Measurements from ENCODE around the gene SLC12A7. TPM values are rescaled to one million over a fixed set of nuclear protein-coding genes. Genes with fewer than 3 reads are reported as not detected.
"Not testable (repeated sequence)": the region's sequence is repeated elsewhere in the genome, so short reads cannot be mapped to it uniquely, and the experiment has no call there.

Gene SLC12A7
- total and polyA plus RNA-seq, 9 of the 15 experiments (the other 6 are each of a cell fraction or from before 2014, with no cell fraction given), result 0.01 to 3.1 (median 0.56) TPM

- H3K9ac ChIP-seq (ENCODE audit: insufficient read depth in 1 of 2, low read depth in 2 of 2, low read length in 2 of 2); H2AFZ ChIP-seq (ENCODE audit: low read depth, low read length); H3K4me2 ChIP-seq (ENCODE audit: insufficient read depth, low read length); H3K27ac ChIP-seq (ENCODE audit: extremely low read depth, low read depth, low read length); in situ Hi-C loops (cut with MboI); H3K36me3 ChIP-seq (ENCODE audit: control insufficient read depth, insufficient read depth, low read length); H3K79me2 ChIP-seq (ENCODE audit: control insufficient read depth, insufficient read depth, low read length); BruUV-seq (replicated peaks); CTCF ChIA-PET (ENCODE audit: low intra/inter-chr PET ratio); intact Hi-C loops (cut with micrococcal nuclease); DNase-seq (ENCODE audit: extremely low read depth in 1 of 4, low spot score in 3 of 4); ATAC-seq; FAIRE-seq; H3K9me1 ChIP-seq (ENCODE audit: control insufficient read depth, insufficient read depth, low read length); H3K9me3 ChIP-seq (replicated peaks; ENCODE audit: control insufficient read depth, insufficient read depth, low read depth, low read length); H3K4me3 ChIP-seq: not testable (repeated sequence)
- POLR2A ChIA-PET, result interaction anchor here (0.6 to 0.7 kb wide), 2 partner anchors 76 to 154 kb away, joined by 3 to 4 read pairs; no protein-coding TSS in a partner anchor
- Histone ChIP-seq H4K20me1 (replicated peaks; ENCODE audit: control insufficient read depth, insufficient read depth, low read length) (peaks cover 12% of the 10 kb centered on the region), H3K4me1 (replicated peaks in 1 of 2; ENCODE audit: control insufficient read depth in 2 of 2, insufficient read depth in 2 of 2, low read length in 2 of 2) (peaks cover 0 to 41% of the 10 kb centered on the region in 2 experiments; a peak in 2 of 5 replicates), H3K27me3 (ENCODE audit: control insufficient read depth in 2 of 2, insufficient read depth in 2 of 2, low read length in 2 of 2) (peaks cover 37 to 71% of the 10 kb centered on the region in 2 experiments)
- WGBS (ENCODE audit: insufficient coverage, low coverage, missing lambda C conversion rate), result 23% methylated on average over 2 of the region's 2 CpGs
Observed at GRCh38 chr5:1125695-1126094, 13.8 kb upstream of the SLC12A7 start.

GRCh38 chr5:1125030-1125357, 13.1 kb upstream of the SLC12A7 start:
- FAIRE-seq (peak; percentile 73), DNase-seq (ENCODE audit: extremely low read depth in 1 of 4, low spot score in 3 of 4) (no peak), ATAC-seq (no peak)
- Histone ChIP-seq H3K9ac (ENCODE audit: insufficient read depth in 1 of 2, low read depth in 2 of 2, low read length in 2 of 2) (no peak overlapping the region), H3K9me3 (replicated peaks; ENCODE audit: control insufficient read depth, insufficient read depth, low read depth, low read length) (no peaks in the 10 kb centered on the region), H3K27ac (ENCODE audit: extremely low read depth, low read depth, low read length) (no peak overlapping the region), H3K36me3 (ENCODE audit: control insufficient read depth, insufficient read depth, low read length) (no peaks in the 10 kb centered on the region), H3K4me1 (replicated peaks in 1 of 2; ENCODE audit: control insufficient read depth in 2 of 2, insufficient read depth in 2 of 2, low read length in 2 of 2) (peaks cover 0 to 41% of the 10 kb centered on the region in 2 experiments; a peak in 2 of 5 replicates), H4K20me1 (replicated peaks; ENCODE audit: control insufficient read depth, insufficient read depth, low read length) (peaks cover 16% of the 10 kb centered on the region), H3K4me2 (ENCODE audit: insufficient read depth, low read length) (no peak overlapping the region), H3K79me2 (ENCODE audit: control insufficient read depth, insufficient read depth, low read length) (no peaks in the 10 kb centered on the region), H3K27me3 (ENCODE audit: control insufficient read depth in 2 of 2, insufficient read depth in 2 of 2, low read length in 2 of 2) (peaks cover 42 to 76% of the 10 kb centered on the region in 2 experiments), H3K9me1 (ENCODE audit: control insufficient read depth, insufficient read depth, low read length) (no peaks in the 10 kb centered on the region), H2AFZ (ENCODE audit: low read depth, low read length) (no peak overlapping the region), H3K4me3 (no peak overlapping the region)
- TF ChIP-seq BHLHE40 (IDR thresholded peaks at IDR 0.05; ENCODE audit: low read length) (peak; percentile 11; the same call in 1 of the 2 replicates), MYC (IDR thresholded peaks at IDR 0.05; ENCODE audit: low read depth, low read length) (peak; percentile 22; the same call in 1 of the 2 replicates), MYC (CRISPR knock-in tag; IDR thresholded peaks at IDR 0.05; ENCODE audit: borderline replicate concordance, low read depth) (no peak), BRF1 (IDR thresholded peaks at IDR 0.05; ENCODE audit: borderline replicate concordance, extremely low read depth, insufficient read length) (no peak)
- intact Hi-C loops (cut with micrococcal nuclease), result no loop called here
- BruUV-seq (replicated peaks), result no TSS peak
- CTCF ChIA-PET (ENCODE audit: low intra/inter-chr PET ratio), result no interaction called here
- POLR2A ChIA-PET, result interaction anchor here (0.6 to 2.0 kb wide), 6 partner anchors 11 to 130 kb away, joined by 3 to 9 read pairs (median 4); no protein-coding TSS in a partner anchor
- WGBS (ENCODE audit: insufficient coverage, low coverage, missing lambda C conversion rate), result 2% methylated on average over 6 of the region's 6 CpGs
- in situ Hi-C loops (cut with MboI), result no loop called here

Data from K562 (cell line).